GM23338 (cell line): ENCODE data around the gene ADAMTS19. TPM values are rescaled to one million over a fixed set of nuclear protein-coding genes. Genes with fewer than 3 reads are reported as not detected.

Experiments
- ATAC-seq: fragments of 200-7000 bp; cut with Tn5 transposase; 3 replicates; pipeline ENCODE4 v1.9.1; 2020
- DNase-seq: peaks from one replicate; pipeline ENCODE4 v3.0.0-alpha.2; 2015; ENCODE audit warnings: low spot score
- H2AFZ ChIP-seq: fragments of 200-600 bp; sonication (generic); 2 replicates; pipeline ENCODE4 v1.8.0; 2016; ENCODE audit warnings: antibody characterized with exemption, mild to moderate bottlenecking, moderate library complexity
- H3F3A ChIP-seq: fragments of 200-600 bp; sonication (generic); replicated peaks from 2 replicates; pipeline ENCODE4 v1.8.0; 2017; ENCODE audit warnings: antibody characterized with exemption, mixed run types, low read depth
- H3K27ac ChIP-seq: fragments of 200-600 bp; sonication (generic); 2 replicates; pipeline ENCODE4 v1.6.1; 2016; ENCODE audit warnings: low read depth
- H3K27me3 ChIP-seq: fragments of 200-600 bp; sonication (generic); 2 replicates; pipeline ENCODE4 v1.8.0; 2016; ENCODE audit warnings: mild to moderate bottlenecking, mixed run types, moderate library complexity; ENCODE audit not compliant: insufficient read depth
- H3K36me3 ChIP-seq: fragments of 200-600 bp; sonication (generic); 2 replicates; pipeline ENCODE4 v1.8.0; 2016; ENCODE audit warnings: mild to moderate bottlenecking; ENCODE audit not compliant: insufficient read depth
- H3K4me1 ChIP-seq: fragments of 200-600 bp; sonication (generic); 2 replicates; pipeline ENCODE4 v1.8.0; 2016; ENCODE audit warnings: mild to moderate bottlenecking, moderate library complexity; ENCODE audit not compliant: insufficient read depth
- H3K4me2 ChIP-seq: fragments of 200-600 bp; sonication (generic); 2 replicates; pipeline ENCODE4 v1.7.1; 2017; ENCODE audit warnings: mixed run types
- H3K4me3 ChIP-seq: fragments of 200-600 bp; sonication (generic); 2 replicates; pipeline ENCODE4 v1.6.1; 2016; ENCODE audit warnings: mixed run types
- H3K79me2 ChIP-seq: fragments of 200-600 bp; sonication (generic); replicated peaks from 2 replicates; pipeline ENCODE4 v1.8.0; 2017; ENCODE audit warnings: mild to moderate bottlenecking; ENCODE audit not compliant: insufficient read depth
- H3K9me2 ChIP-seq: fragments of 200-600 bp; sonication (generic); 2 replicates; pipeline ENCODE4 v1.8.0; 2017; ENCODE audit not compliant: insufficient read depth
- H4K20me1 ChIP-seq: fragments of 200-600 bp; sonication (generic); replicated peaks from 2 replicates; pipeline ENCODE4 v1.8.0; 2017; ENCODE audit warnings: mild to moderate bottlenecking; ENCODE audit not compliant: insufficient read depth
- H3K27ac Mint-ChIP-seq: 2 replicates; pipeline ENCODE4 v1.8.0; 2020; ENCODE audit warnings: inconsistent platforms, mild to moderate bottlenecking, moderate library complexity, mixed read lengths
- H3K27me3 Mint-ChIP-seq: 3 replicates; pipeline ENCODE4 v1.8.0; 2022; ENCODE audit warnings: low read depth, mild to moderate bottlenecking, moderate library complexity, mixed read lengths, inconsistent platforms; ENCODE audit not compliant: insufficient read depth, poor library complexity
- H3K36me3 Mint-ChIP-seq: 3 replicates; pipeline ENCODE4 v1.8.0; 2021; ENCODE audit warnings: low read depth, mild to moderate bottlenecking, inconsistent platforms, moderate library complexity, mixed read lengths
- H3K4me1 Mint-ChIP-seq: 3 replicates; pipeline ENCODE4 v1.8.0; 2020; ENCODE audit warnings: mild to moderate bottlenecking, inconsistent platforms, mixed read lengths
- H3K4me3 Mint-ChIP-seq: 3 replicates; pipeline ENCODE4 v1.8.0; 2021; ENCODE audit warnings: moderate library complexity, mild to moderate bottlenecking, inconsistent platforms, mixed read lengths
- H3K9me3 Mint-ChIP-seq: 3 replicates; pipeline ENCODE4 v1.8.0; 2020; ENCODE audit warnings: moderate library complexity, mild to moderate bottlenecking, inconsistent platforms, mixed read lengths
- CTCF ChIP-seq, 2 experiments: fragments of 200-600 bp in 1 of 2; sonication (generic) in 1 of 2; conservative IDR thresholded peaks; 2 replicates each; pipeline versions ENCODE4 v1.5.1 to v1.6.1; 2016 to 2017; ENCODE audit warnings: antibody characterized with exemption in 2 of 2, low read depth in 2 of 2, mild to moderate bottlenecking in 2 of 2, moderate library complexity in 1 of 2
- EZH2 ChIP-seq: fragments of 200-600 bp; sonication (generic); IDR thresholded peaks from one replicate; pipeline ENCODE4 v1.8.0; 2017; ENCODE audit warnings: antibody characterized with exemption, mild to moderate bottlenecking, low read depth; ENCODE audit not compliant: unreplicated experiment
- EZH2phosphoT487 ChIP-seq: fragments of 200-600 bp; sonication (generic); IDR thresholded peaks from one replicate; pipeline ENCODE4 v1.8.1; 2018; ENCODE audit warnings: antibody characterized with exemption; ENCODE audit not compliant: unreplicated experiment
- JUNB ChIP-seq: IDR thresholded peaks from one replicate; pipeline ENCODE4 v1.6.1; 2016; ENCODE audit warnings: antibody characterized with exemption; ENCODE audit not compliant: unreplicated experiment
- POLR2AphosphoS5 ChIP-seq: IDR thresholded peaks from 2 replicates; pipeline ENCODE4 v1.6.1; 2016; ENCODE audit warnings: antibody characterized with exemption, low read depth
- REST ChIP-seq: IDR thresholded peaks from one replicate; pipeline ENCODE4 v1.6.1; 2018; ENCODE audit warnings: antibody characterized with exemption; ENCODE audit not compliant: unreplicated experiment
- STAT1 ChIP-seq: IDR thresholded peaks from one replicate; pipeline ENCODE4 v1.6.1; 2016; ENCODE audit warnings: antibody characterized with exemption; ENCODE audit not compliant: unreplicated experiment
- ZNF114 ChIP-seq: fragments of 250-450 bp; sonication (Bioruptor Pico); IDR thresholded peaks from 2 replicates; pipeline ENCODE4 v1.5.0; 2020; ENCODE audit warnings: mild to moderate bottlenecking, moderate library complexity
- ZNF331 ChIP-seq: fragments of 250-450 bp; sonication (Bioruptor Pico); IDR thresholded peaks from 2 replicates; pipeline ENCODE4 v1.5.0; 2020; ENCODE audit warnings: low read depth, mild to moderate bottlenecking, moderate library complexity
- ZNF462 ChIP-seq: fragments of 250-450 bp; sonication (Bioruptor Pico); IDR thresholded peaks from 2 replicates; pipeline ENCODE4 v1.5.0; 2020; ENCODE audit warnings: mild to moderate bottlenecking, moderate library complexity
- polyA plus RNA-seq: library from polyadenylated mRNA; unstranded; fragments of >200 nt; fragmentation: Nextera tagmentation; extraction: Ambion mirVana; gene quantifications from 2 replicates; pipeline ENCODE4 v1.2.1, GENCODE V29; 2016
- total RNA-seq: library from RNA; depleted of rRNA; stranded (reverse); fragments of >200 nt; shearing (Covaris generic); gene quantifications from 2 replicates; pipeline ENCODE4 v1.2.3, GENCODE V29; 2014

The ADAMTS19 gene
- total and polyA plus RNA-seq, 2 experiments from 2014 or later: 6.0 to 27.4 TPM

- no peak for DNase-seq
- Mint-ChIP-seq H3K27me3 (no peaks in the 10 kb centered on the region), H3K4me1 (no peaks in the 10 kb centered on the region), H3K36me3 (no peaks in the 10 kb centered on the region; the same call in 2 of the 3 replicates), H3K27ac (no peak overlapping the region), H3K4me3 (no peak overlapping the region), H3K9me3 (no peaks in the 10 kb centered on the region)
- Histone ChIP-seq H3K4me1 (no peaks in the 10 kb centered on the region), H3K27ac (no peak overlapping the region), H3K9me2 (no peaks in the 10 kb centered on the region), H3F3A (no peaks in the 10 kb centered on the region), H3K79me2 (no peaks in the 10 kb centered on the region), H3K36me3 (no peaks in the 10 kb centered on the region), H3K27me3 (no peaks in the 10 kb centered on the region), H2AFZ (no peak overlapping the region), H4K20me1 (no peaks in the 10 kb centered on the region), H3K4me3 (no peak overlapping the region), H3K4me2 (no peak overlapping the region)
- ATAC-seq: no peak
- TF ChIP-seq STAT1 (no peak), ZNF462 (CRISPR knock-in tag) (no peak), REST (no peak), CTCF (conservative IDR thresholded peaks at IDR 0.05; ENCODE audit: low read depth in 2 of 2) (no peak), ZNF114 (CRISPR knock-in tag) (no peak), EZH2phosphoT487 (no peak), JUNB (no peak), EZH2 (no peak), ZNF331 (no peak), POLR2AphosphoS5 (no peak)
Measured at GRCh38 chr5:129591508-129592160, 131.5 kb downstream of the ADAMTS19 start.
